Uterus (tissue), 4 donors: ENCODE measurements around the gene FGD6. TPM values are rescaled to one million over a fixed set of nuclear protein-coding genes. Genes with fewer than 3 reads are reported as not detected.

ENCODE experiments used
- DNase-seq, 2 donors: peaks; one replicate each; pipeline ENCODE4 v3.0.0-alpha.2; 2019 to 2020
- H3K27ac ChIP-seq, 2 donors: fragments of 200-600 bp; sonication (generic); 1 replicate in 1 of 2; 2 replicates in 1 of 2; pipeline ENCODE4 v1.5.1; 2016 to 2018
- H3K27me3 ChIP-seq, 2 donors: fragments of 200-600 bp; sonication (generic); one replicate each; pipeline ENCODE4 v1.5.1; 2018 to 2019; ENCODE audit warnings: control low read depth in 1 of 2
- H3K36me3 ChIP-seq, 2 donors: fragments of 200-600 bp; sonication (generic); one replicate each; pipeline ENCODE4 v1.5.1; 2019; ENCODE audit warnings: control low read depth in 1 of 2
- H3K4me1 ChIP-seq, 2 donors: fragments of 200-600 bp; sonication (generic); one replicate each; pipeline ENCODE4 v1.5.1; 2018 to 2019; ENCODE audit warnings: control low read depth in 1 of 2
- H3K4me3 ChIP-seq, 2 donors: fragments of 200-600 bp; sonication (generic); 1 replicate in 1 of 2; 2 replicates in 1 of 2; pipeline ENCODE4 v1.5.1; 2018 to 2019; ENCODE audit warnings: mild to moderate bottlenecking in 1 of 2
- H3K9me3 ChIP-seq, 2 donors: fragments of 200-600 bp; sonication (generic); one replicate each; pipeline ENCODE4 v1.5.1; 2019; ENCODE audit warnings: control low read depth in 1 of 2
- CTCF ChIP-seq, 4 experiments: fragments of 200-600 bp in 2 of 4; fragments of 450-650 bp in 2 of 4; sonication (generic) in 2 of 4; IDR thresholded peaks; one replicate each; pipeline ENCODE4 v1.5.1; 2016 to 2019; ENCODE audit warnings: antibody characterized with exemption in 4 of 4, mild to moderate bottlenecking in 2 of 4, moderate library complexity in 1 of 4
- POLR2A ChIP-seq, 2 donors: fragments of 450-650 bp; IDR thresholded peaks; one replicate each; pipeline ENCODE4 v1.6.1; 2016; ENCODE audit warnings: antibody characterized with exemption in 2 of 2, mild to moderate bottlenecking in 1 of 2, moderate library complexity in 1 of 2
- intact Hi-C: fragments of 100-400 bp; cut with DNase I; formaldehyde crosslinking; loops from one replicate; pipeline ENCODE4 v1.15.1; 2023; ENCODE audit warnings: low total_unique reads
- total RNA-seq, 4 donors: library from RNA; depleted of rRNA in 3 of 4; stranded (reverse); fragments of >200 nt in 3 of 4; gene quantifications; one replicate each; pipeline versions ENCODE4 v1.1.0 to v1.2.4, GENCODE V29; 2014 to 2023
- donor health status: DM: yes; HTN: yes; CAD: no.

FGD6 gene
- total RNA-seq, 4 donors from 2014 or later: 7.6 to 25.3 (median 15.1) TPM

DNA sequence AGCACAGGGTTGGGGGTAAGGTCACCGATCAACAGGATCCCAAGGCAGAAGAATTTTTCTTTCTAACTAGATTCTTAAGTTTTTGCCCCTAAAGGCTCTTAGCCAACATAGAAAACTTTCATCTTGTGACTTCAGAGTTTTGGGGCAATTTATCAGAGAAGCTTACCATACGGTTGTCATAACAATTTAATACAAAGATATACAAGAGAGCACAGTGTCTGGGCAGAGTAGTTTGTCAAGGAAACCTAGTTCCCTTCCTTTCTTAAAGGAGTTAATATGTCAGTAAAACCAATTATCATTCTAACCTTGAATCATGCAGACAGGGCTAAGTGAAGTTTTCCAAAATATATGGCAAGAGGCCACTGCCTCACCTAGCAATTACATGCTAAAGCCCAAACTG lies 162.2 kb downstream of the FGD6 start:
- no peak for DNase-seq
- no peak for TF ChIP-seq CTCF (IDR thresholded peaks at IDR 0.05)
- no peak for TF ChIP-seq POLR2A (IDR thresholded peaks at IDR 0.05)
- Histone ChIP-seq H3K36me3 (no peaks in the 10 kb centered on the region), H3K4me3 (no peak overlapping the region), H3K9me3 (no peaks in the 10 kb centered on the region), H3K27me3 (no peaks in the 10 kb centered on the region), H3K27ac (no peak overlapping the region), H3K4me1 (no peaks in the 10 kb centered on the region)
- intact Hi-C loops: no loop called here

DNA sequence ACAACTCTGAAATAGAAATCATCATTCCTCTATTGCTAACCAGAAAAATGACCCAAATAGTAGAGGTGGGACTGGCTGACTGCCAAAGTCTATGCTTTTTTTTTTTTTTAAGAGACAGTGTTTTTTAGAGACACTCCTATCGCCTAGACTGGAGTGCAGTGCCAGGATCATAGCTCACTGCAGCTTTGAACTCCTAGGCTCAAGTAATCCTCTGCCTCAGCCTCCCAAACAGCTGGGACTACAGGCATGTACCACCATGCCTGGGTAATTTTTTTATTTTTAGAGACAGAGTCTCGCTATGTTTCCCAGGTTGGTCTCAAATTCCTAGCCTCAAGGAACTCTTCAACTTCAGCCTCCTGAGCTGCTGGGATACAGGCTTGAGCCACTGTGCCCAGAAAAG lies 163.1 kb downstream of the FGD6 start:
- DNase-seq: no peak
- intact Hi-C loops: no loop called here
- Histone ChIP-seq H3K4me3 (no peak overlapping the region), H3K9me3 (no peaks in the 10 kb centered on the region), H3K27me3 (no peaks in the 10 kb centered on the region), H3K36me3 (no peaks in the 10 kb centered on the region), H3K27ac (no peak overlapping the region), H3K4me1 (no peaks in the 10 kb centered on the region)
- TF ChIP-seq POLR2A (IDR thresholded peaks at IDR 0.05): no peak
- TF ChIP-seq CTCF (IDR thresholded peaks at IDR 0.05): no peak

DNA sequence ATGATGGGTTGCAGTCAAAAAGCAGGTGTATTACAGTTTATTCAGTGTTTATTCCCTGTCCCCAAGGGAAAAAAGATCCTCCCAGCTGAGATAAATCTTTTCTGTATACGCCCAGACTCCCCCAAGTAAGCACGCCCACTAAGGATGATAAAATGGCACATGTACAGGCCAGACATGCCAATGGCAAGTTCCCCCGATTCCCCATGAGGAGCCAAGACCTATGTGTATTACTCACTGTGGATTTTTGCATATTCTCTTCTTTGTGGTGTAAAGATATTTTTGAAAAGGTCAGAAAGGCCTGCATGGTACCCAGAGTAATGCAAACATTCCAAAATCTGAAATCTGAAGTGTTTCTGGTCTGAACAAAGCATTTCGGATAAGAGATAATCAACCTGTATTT lies 166.0 kb downstream of the FGD6 start:
- Histone ChIP-seq H3K27ac (no peak overlapping the region), H3K27me3 (no peaks in the 10 kb centered on the region), H3K4me1 (no peaks in the 10 kb centered on the region), H3K9me3 (no peaks in the 10 kb centered on the region), H3K36me3 (no peaks in the 10 kb centered on the region), H3K4me3 (no peak overlapping the region)
- intact Hi-C loops: no loop called here
- TF ChIP-seq CTCF (IDR thresholded peaks at IDR 0.05) (no peak), POLR2A (IDR thresholded peaks at IDR 0.05) (no peak)
- no peak for DNase-seq

GRCh38 chr12:95037906-95038305 lies 179.4 kb downstream of the FGD6 start:
- intact Hi-C loops: no loop called here
- no peaks in the 10 kb centered on the region for H3K9me3 ChIP-seq
- no peak for DNase-seq
- H3K4me3 ChIP-seq: no peak overlapping the region
- H3K27me3 ChIP-seq: no peaks in the 10 kb centered on the region
- H3K4me1 ChIP-seq: no peaks in the 10 kb centered on the region
- H3K36me3 ChIP-seq: no peaks in the 10 kb centered on the region
- TF ChIP-seq CTCF (IDR thresholded peaks at IDR 0.05): no peak
- TF ChIP-seq POLR2A (IDR thresholded peaks at IDR 0.05): no peak
- no peak overlapping the region for H3K27ac ChIP-seq

DNA sequence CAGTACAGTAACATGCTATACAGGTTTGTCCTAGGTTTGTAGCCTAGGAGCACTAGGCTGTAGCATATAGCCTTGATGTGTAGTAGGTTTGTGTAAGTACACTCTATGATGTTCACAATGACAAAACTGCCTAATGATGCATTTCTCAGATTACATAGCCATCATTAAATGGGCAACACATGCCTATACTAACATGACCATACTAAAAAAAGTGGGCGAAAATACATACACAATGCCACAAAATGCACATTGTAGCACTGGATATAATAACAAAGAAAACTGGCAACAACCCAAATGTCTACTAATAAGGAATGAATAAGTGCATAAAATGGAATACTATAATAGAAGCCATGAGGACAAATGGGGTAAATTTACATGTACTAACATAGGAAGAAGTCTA lies 182.5 kb downstream of the FGD6 start:
- no peaks in the 10 kb centered on the region for H3K27me3 ChIP-seq
- H3K4me3 ChIP-seq: no peak overlapping the region
- H3K27ac ChIP-seq: no peak overlapping the region
- H3K9me3 ChIP-seq: no peaks in the 10 kb centered on the region
- H3K36me3 ChIP-seq: no peaks in the 10 kb centered on the region
- H3K4me1 ChIP-seq: no peaks in the 10 kb centered on the region
- DNase-seq: no peak
- TF ChIP-seq POLR2A (IDR thresholded peaks at IDR 0.05) (no peak), CTCF (IDR thresholded peaks at IDR 0.05) (no peak)
- intact Hi-C loops: no loop called here

Other genes with a start within 250 kb of the FGD6 start
- gene NDUFA12, start 213.8 kb downstream of the FGD6 start, total RNA-seq: 100 to 1,000 TPM in 1 of 4 donors, 10 to 100 TPM in 3; 21.5 to 133 (median 66.0) TPM
- gene NR2C1, start 143.8 kb downstream of the FGD6 start, total RNA-seq: 100 to 1,000 TPM in 1 of 4 donors, 10 to 100 TPM in 3; 56.7 to 114 (median 80.1) TPM
- 100 to 1,000 TPM in 1 of 4 donors, 10 to 100 TPM in 3; 38.9 to 172 (median 70.7) TPM for gene VEZT, start 340 bp upstream of the FGD6 start, total RNA-seq